NCI-H1694 treated with DMSO at 0.1 percent for 48 hours (cell line): Measurements from ENCODE around the gene THOC5.
"Not testable (repeated sequence)": the region's sequence is repeated elsewhere in the genome, so short reads cannot be mapped to it uniquely, and the experiment has no call there.

Source experiments
- DNase-seq: peaks from one replicate; lab custom pipeline; 2025; lab: John Stamatoyannopoulos, UW

The THOC5 gene

DNA sequence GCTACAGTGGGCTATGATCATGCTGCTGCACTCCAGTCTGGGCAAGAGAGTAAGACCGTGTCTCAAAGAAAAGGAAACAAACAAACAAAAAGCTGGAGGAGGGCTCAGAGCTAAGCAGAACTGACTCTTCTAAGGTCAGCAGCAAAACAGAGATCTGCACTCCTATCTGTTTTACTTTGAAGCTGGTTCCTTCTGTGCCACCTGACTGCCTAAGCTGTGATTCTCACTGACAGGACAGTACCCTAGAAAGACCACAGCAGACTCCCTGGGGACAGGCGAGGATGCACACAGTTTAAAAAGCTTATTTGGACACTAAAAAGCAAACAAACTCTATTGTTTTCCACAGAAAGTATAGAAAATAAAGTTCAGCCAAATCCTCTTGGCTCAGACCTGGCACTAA is 43.0 kb downstream of the THOC5 start:
- no peak for DNase-seq

DNA sequence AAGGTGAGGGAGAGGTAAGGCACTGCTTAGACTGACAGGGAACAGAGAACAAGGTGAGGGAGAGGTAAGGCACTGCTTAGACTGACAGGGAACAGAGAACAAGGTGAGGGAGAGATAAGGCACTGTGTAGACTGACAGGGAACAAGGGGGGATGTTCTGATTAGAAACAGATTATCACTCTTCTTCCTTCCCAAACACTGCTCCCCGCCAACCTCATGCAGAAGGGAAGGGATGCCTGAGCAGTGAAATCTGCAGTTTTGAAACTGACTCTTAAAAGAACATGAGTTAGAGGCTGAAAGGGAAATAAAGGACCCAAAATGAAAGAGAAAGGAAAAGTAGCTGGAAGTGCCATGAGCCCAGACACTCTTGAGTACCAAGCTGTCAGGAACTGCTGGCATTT is 43.7 kb downstream of the THOC5 start:
- DNase-seq, result no peak

DNA sequence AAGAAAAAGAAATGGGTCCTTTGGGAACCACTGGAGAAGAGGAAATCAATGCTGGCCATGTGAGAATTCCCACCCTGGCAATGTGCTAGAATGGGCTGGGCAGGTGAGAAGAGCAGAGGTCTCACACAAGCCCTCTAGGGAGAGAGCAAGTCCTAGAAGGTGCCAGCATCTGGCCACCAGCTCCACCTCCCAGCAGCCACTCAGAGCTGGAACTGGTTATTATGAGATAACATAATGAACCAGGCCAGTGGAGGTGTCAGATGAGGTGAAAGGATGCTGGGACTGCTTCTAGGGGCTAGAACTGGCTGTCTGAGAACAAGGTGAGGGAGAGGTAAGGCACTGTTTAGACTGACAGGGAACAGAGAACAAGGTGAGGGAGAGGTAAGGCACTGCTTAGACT is 44.3 kb downstream of the THOC5 start:
- DNase-seq, result no peak

DNA sequence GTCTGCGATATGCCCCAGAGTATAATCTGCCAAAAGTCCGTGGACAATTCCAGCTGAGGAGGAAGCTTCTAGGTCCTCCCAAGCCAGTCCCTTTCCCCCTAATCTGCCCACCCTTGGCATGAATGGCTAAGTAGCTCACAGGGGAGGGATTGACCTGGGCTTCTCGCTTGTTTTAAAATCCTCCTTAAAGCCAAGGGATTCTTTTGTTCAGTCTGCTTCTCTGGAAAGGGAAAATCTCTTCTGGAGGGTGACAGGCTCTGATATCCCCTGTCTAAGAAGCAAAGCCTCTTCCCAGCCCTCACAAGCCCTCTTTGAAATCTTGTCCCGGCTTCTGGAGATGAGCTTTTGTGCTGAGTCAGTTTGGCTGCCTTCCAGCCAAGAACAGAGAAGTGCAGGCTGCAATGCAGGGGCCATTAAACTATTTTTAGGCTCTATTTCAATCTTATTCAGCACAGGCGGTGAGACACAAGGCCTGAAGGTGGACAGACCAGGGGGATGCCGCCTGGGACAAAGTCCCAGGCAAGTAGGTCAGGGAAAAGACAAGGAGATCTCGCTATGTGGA is 49.7 kb downstream of the THOC5 start:
- DNase-seq, result no peak

DNA sequence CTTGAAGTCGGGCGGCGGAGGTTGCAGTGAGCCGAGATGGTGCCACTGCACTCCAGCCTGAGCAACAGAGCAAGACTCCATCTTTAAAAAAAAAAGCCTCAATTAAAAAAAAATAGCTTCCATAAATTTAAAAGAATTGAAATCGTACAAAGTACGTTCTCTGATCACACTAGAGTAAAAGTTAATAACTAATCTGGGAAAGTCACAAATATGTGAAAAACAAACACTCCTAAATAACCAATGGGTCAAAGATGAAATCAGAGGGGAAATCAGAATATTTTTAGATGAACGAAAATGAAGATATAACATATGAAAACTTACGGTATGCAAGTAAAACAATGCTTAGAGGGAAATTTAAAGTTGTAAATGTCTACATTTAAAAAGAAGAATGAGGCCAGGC is 53.7 kb downstream of the THOC5 start:
- no peak for DNase-seq

DNA sequence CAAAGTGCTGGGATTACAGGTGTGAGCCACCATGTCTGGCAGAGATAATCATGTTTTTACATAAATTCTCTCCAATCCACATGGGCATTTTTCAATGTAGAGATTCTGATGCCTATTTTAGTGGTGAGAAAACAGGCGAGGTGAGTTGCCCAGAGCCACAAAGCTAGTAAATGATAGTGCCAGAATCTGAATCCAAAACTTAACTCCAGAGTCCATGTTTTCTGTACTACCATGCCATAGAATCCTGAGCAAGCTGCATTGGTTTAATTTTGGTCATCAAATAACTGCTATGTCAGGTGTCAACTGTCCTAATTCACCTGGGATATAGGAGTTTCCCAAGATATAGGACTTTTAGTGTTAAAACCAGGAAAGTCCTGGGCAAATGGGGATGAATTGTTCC is 59.9 kb downstream of the THOC5 start:
- no peak for DNase-seq

DNA sequence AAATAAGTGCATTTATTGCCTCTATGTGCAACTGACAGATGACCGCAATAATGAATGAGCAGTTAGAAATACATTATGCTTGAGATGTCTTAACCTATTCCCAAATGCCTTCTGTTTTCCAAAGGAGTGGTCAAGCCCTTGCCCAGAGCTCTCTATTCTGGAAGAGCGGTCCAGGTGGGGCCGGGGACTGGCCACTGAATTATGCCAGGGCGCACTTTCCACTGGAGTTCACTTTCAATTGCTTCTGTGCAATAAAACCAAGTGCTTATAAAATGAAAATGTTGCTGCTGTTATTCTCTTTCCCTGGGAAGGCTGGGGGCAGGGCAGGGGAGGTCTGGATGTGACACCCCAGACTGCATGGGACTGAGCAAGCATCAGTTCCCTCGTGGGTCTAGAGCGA is 62.5 kb downstream of the THOC5 start:
- no peak for DNase-seq

DNA sequence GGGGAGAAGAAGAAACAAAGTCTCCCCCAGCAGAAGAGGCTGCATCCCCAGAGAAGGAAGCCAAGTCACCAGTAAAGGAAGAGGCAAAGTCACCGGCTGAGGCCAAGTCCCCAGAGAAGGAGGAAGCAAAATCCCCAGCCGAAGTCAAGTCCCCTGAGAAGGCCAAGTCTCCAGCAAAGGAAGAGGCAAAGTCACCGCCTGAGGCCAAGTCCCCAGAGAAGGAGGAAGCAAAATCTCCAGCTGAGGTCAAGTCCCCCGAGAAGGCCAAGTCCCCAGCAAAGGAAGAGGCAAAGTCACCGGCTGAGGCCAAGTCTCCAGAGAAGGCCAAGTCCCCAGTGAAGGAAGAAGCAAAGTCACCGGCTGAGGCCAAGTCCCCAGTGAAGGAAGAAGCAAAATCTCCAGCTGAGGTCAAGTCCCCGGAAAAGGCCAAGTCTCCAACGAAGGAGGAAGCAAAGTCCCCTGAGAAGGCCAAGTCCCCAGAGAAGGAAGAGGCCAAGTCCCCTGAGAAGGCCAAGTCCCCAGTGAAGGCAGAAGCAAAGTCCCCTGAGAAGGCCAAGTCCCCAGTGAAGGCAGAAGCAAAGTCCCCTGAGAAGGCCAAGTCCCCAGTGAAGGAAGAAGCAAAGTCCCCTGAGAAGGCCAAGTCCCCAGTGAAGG is 64.3 kb downstream of the THOC5 start:
- not testable (repeated sequence) for DNase-seq

DNA sequence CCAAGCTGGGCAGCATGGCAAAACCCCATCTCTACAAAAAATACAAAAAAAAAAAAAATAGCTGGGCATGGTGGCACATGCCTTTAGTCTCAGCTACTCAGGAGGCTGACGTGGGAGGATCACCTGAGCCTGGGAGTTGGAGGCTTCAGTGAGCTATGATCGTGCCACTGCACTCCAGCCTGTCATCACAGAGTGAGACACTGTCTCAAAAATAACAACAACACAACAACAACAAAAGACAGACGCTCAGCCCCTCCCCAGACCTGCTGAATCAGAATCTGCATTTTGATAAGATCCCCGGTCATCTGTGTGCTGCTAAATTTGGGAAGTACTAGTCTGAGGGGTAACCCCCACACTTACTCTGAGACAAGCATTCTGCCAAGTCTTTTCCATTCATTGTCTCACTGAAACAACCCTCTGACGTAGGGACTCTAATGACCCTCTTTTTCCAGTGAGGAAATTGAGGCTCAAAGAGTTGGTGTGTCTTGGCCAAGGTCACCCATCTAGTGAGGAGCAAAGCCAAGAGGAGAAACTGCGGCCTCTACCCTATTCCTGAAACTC is 66.1 kb downstream of the THOC5 start:
- DNase-seq, result no peak

DNA sequence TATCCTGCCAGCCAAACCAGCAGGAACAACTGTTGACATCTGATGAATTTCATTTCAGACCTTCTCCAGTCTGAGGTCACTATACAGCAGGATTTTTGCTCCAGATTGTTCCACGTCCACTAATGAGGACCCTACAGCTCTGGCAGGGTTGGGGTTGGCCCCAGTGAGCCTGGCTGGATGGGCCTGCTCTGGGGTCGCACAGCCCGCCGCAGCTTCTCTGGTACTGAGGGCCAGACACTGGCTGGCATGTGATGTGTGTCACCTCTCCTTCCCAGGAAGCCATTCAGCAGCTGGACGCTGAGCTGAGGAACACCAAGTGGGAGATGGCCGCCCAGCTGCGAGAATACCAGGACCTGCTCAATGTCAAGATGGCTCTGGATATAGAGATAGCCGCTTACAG is 68.1 kb downstream of the THOC5 start:
- DNase-seq, result no peak

DNA sequence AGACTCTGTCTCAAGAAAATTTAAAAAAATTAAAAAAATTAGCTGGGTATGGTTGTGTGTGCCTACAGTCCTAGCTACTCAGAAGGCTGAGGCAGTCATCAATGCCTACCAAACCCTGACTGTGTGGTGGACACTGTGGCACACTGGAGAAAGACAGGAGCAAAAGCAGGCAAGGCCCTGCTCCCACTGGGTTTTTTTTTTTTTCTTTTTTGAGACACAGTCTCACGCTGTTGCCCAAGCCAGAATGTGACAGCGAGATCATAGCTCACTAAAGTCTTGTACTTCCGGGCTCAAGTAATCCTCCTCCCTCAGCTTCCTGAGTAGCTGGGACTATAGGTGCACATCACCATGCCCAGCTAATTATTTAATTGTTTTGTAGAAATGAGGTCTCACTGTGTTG is 68.9 kb downstream of the THOC5 start:
- DNase-seq, result no peak

DNA sequence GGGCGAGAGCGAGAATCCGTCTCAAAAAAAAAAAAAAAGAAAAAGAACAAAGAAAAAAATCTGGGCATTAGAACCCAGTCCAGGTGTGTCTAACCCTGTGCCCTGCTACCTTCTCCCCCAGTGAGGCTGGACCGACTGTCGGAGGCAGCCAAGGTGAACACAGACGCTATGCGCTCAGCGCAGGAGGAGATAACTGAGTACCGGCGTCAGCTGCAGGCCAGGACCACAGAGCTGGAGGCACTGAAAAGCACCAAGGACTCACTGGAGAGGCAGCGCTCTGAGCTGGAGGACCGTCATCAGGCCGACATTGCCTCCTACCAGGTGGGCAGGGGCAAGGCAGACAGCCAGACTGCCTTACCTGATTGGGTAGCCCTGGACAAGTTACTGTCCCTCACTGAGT is 70.3 kb downstream of the THOC5 start:
- DNase-seq, result no peak

DNA sequence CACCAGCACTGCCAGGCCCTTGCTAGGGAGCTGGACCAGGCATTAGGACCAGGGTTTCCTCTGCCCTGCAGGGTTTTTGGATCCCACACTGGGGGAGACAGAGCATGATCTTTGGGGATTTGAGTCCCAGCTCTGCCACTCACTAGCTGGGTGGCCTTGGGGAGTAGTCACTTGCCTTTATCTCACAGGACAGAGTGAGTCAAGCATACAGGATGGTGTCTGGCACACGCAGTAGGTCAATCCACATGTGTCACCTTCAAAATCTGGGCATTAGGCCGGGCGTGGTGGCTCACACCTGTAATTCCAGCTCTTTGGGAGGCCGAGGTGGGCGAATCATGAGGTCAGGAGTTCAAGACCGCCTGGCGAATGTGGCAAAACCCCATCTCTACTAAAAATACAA is 70.8 kb downstream of the THOC5 start:
- DNase-seq, result no peak

DNA sequence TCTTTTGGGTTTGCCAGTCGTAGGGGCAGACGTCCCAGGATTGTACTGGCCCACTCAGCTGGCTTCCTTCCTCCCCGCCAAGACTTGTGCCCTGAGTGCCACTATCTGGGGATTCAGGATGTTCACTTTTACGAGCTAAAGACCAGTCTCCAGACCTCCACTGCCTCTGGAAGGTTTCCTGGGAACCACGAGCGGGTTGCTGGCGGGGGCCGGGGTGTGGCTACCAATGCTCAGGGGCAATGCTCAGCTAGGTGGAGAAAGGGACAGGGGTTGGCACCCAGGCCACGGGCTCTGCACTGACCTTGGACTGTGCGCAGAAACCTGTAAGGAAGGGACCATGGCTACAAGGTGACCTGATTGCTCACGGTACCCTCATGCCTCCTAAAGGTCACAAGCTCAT is 71.3 kb downstream of the THOC5 start:
- no peak for DNase-seq

DNA sequence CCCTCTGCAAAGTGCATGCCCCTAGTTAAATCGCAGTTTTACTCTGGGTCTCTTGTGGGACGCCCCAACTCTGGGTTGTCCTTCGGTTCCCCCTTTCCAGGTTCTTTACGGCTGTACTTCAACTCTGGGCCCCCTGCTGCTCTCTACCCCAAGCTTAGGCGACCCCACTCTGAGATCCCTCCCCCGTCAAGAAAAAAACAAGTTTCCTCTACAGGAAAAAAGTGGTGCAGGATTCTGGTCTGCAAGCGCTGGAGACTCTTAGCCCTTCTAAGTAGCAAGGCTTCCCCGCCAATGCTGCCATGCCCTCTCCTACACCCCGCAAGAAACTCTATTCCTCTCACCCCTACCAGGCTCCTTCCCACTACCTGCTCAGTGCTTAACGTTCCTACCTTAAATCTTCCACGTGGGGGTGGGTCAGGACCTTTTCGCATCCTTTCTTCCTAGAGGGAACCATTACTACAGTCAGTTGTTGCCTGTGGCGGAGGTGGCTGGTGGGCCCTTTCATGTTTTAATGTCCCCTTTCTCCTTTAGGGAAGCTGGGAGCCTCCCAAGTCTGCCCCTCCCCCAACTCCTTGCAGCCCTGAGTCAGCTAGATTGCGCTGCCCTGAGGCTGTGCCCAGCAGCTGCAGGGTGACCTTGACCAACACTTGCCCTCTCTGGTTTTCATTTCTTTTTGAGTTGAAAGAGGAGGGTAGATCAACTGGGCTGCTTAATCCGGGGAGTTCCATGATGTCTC is 72.1 kb downstream of the THOC5 start:
- DNase-seq, result no peak

DNA sequence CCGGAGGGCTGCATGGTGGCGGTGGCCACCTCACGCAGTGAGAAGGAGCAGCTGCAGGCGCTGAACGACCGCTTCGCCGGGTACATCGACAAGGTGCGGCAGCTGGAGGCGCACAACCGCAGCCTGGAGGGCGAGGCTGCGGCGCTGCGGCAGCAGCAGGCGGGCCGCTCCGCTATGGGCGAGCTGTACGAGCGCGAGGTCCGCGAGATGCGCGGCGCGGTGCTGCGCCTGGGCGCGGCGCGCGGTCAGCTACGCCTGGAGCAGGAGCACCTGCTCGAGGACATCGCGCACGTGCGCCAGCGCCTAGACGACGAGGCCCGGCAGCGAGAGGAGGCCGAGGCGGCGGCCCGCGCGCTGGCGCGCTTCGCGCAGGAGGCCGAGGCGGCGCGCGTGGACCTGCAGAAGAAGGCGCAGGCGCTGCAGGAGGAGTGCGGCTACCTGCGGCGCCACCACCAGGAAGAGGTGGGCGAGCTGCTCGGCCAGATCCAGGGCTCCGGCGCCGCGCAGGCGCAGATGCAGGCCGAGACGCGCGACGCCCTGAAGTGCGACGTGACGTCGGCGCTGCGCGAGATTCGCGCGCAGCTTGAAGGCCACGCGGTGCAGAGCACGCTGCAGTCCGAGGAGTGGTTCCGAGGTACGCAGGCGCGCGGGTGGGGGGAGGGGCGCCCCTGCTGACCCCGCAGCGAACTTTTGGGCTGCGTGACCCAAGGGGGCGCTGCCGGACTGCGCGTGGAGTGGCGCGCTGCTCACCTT is 72.9 kb downstream of the THOC5 start:
- no peak for DNase-seq

DNA sequence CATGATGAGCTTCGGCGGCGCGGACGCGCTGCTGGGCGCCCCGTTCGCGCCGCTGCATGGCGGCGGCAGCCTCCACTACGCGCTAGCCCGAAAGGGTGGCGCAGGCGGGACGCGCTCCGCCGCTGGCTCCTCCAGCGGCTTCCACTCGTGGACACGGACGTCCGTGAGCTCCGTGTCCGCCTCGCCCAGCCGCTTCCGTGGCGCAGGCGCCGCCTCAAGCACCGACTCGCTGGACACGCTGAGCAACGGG is 73.4 kb downstream of the THOC5 start:
- DNase-seq, result no peak

DNA sequence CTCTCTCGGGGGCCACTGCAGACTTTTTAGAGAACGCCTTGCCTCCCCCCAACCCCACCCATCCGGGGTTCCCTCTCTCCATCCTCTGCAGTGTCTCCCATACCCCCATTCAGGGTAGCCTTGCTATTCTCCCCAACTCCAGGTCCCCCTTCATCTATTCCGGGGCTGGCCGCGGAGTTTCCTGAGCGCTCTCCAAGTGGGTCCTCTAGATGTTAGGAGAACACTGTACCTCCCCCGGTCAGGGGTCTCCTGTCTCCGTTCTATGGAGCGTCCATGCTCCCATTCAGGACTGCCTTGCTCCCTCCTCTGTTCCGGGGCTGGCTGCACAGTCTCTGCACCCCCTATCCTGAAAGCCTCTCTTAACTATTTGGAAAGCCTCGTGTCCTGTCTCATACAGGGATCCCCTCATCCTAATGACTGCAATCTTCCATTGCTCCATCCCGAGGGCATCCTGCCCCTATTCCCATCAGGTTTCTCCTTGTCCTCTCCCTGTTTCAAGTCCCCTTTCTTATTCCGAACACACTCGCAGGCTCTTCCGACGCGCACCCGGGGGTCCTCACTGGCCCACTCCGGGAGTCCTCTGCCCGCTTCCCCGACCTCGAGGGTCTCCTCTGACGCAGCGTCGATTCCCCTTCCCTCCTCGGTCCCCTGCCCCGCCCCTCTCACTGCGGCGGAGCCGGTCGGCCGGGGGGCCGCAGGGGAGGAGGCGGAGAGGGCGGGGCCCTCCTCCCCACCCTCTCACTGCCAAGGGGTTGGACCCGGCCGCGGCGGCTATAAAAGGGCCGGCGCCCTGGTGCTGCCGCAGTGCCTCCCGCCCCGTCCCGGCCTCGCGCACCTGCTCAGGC is 73.9 kb downstream of the THOC5 start, which contains the start of gene NEFH:
Gene NEFH (plus strand): TSS at position 802 of the 845 bp plus-strand sequence. CDS start 45 bp downstream, outside the sequence.
- DNase-seq, result peak; percentile 44

DNA sequence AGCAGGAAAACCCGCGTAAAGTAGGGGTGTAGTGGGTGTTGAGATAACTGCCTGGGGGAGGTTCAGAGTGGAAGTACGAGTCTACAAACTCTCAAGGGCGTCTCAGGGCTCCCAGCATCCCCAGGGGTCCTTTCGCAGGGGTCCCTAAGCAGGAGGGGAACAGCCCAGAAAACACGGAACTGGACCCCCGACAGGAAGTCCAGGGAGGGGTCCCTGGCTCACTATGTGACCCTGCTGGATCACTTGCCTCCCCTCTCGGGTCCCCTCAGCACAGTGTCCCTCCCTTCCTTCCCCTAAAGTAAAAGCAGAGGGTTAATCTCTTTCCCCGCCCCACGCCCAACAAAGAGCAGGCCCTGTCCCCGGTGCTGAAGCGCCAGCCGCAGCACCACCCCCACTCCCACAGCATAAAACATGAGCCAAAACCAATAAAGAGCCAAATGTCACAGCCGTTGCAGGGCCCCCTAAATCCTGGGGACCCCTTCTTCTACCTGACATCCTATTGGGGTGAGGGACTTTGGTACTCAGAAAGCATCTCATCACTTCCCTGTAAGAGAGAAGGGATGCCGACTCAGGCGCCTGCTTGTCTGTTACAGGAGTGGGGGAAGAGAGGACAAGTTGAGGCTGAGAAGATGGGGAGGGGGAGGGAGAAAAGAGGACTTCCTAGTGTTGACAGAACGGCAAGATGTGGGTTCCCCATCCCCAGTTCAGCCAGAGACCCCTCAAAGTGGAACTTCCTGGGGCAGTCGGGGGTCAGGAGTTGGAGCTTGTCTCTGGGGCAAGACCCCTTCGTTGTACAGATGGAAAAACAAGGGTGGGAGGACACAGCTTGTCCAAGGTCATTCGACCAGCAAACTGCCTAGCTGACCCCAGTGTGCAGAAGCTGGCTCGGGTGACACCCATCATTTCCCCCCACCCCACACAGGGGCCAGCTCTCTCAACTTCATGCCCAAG is 75.0 kb downstream of the THOC5 start:
- DNase-seq, result peak; percentile 25

DNA sequence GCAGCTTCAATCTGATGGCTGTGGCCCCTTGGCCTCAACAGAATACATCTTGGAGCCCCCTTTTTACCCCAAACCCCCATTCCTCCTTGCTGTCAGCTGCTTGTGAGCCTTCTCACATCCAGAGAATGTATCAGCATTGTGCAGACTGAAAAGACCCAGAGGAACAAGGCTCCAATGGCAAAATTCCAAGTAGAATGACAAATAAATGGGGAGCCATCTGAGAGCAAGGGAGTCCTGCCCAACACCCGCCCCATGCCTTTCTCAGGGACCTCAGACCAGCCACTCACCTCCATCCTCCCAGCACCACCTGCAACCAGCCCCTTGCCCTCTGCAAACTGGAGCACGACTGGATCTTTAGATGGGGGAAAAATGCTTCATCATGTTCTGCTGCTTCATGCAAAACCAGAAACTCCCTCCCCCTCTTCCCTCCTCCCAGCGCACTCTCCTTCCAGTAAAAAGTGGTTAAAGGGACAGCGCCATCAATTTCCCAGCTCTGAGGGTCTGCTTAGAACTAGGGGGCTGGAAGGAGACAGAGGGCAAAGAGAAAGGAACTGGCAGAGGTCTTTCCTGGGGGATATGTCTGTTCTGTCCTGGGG is 75.7 kb downstream of the THOC5 start:
- DNase-seq, result peak; percentile 79
